Omental fat pad (tissue), 4 donors: ENCODE results near the gene DAD1. TPM values are rescaled to one million over a fixed set of nuclear protein-coding genes. Genes with fewer than 3 reads are reported as not detected.
"Not testable (repeated sequence)": the region's sequence is repeated elsewhere in the genome, so short reads cannot be mapped to it uniquely, and the experiment has no call there.

Source experiments
- ATAC-seq: fragments of 150-250 bp; one replicate; pipeline ENCODE4 v1.9.1; 2016; ENCODE audit warnings: mild to moderate bottlenecking, moderate library complexity; ENCODE audit not compliant: low FRiP score
- DNase-seq: peaks from one replicate; pipeline ENCODE4 v3.0.0-alpha.2; 2019; ENCODE audit warnings: low spot score
- CTCF ChIP-seq, 3 donors: fragments of 450-650 bp; IDR thresholded peaks; one replicate each; pipeline ENCODE4 v1.5.1; 2016 to 2017; ENCODE audit warnings: antibody characterized with exemption in 3 of 3, mild to moderate bottlenecking in 3 of 3, moderate library complexity in 2 of 3
- total RNA-seq, 4 donors: library from RNA; depleted of rRNA; stranded (reverse); fragments of >200 nt; gene quantifications; one replicate each; pipeline ENCODE4 v1.1.0, GENCODE V29; 2016

Gene DAD1
- total RNA-seq, 4 donors from 2014 or later = 156 to 272 (median 244) TPM

GRCh38 chr14:22593601-22594000 is 4.6 kb upstream of the DAD1 start:
- no peak for TF ChIP-seq CTCF (IDR thresholded peaks at IDR 0.05)
- DNase-seq (no peak), ATAC-seq (no peak)

- TF ChIP-seq CTCF (IDR thresholded peaks at IDR 0.05) = no peak
- ATAC-seq (no peak), DNase-seq (no peak)
Measured at GRCh38 chr14:22593189-22593588, 4.2 kb upstream of the DAD1 start.

- peak; percentile 9 for ATAC-seq
- DNase-seq = no peak
- TF ChIP-seq CTCF (IDR thresholded peaks at IDR 0.05) = no peak
Measured at GRCh38 chr14:22588526-22589095, 413 bp downstream of the DAD1 start.

GRCh38 chr14:22587677-22588422 is 1.2 kb downstream of the DAD1 start:
- not testable (repeated sequence) for ATAC-seq, DNase-seq

- no peak for TF ChIP-seq CTCF (IDR thresholded peaks at IDR 0.05)
- DNase-seq = no peak
- ATAC-seq = no peak
Measured at GRCh38 chr14:22587247-22587646, 1.8 kb downstream of the DAD1 start.

- DNase-seq = no peak
- TF ChIP-seq CTCF (IDR thresholded peaks at IDR 0.05) = no peak
- ATAC-seq = no peak
Measured at GRCh38 chr14:22583994-22584393, 5.0 kb downstream of the DAD1 start.

GRCh38 chr14:22580625-22581024 is 8.4 kb downstream of the DAD1 start:
- no peak for DNase-seq
- no peak for TF ChIP-seq CTCF (IDR thresholded peaks at IDR 0.05)
- no peak for ATAC-seq
